SJCRH30 (cell line): Measurements from ENCODE around the gene MOB3B. TPM values are rescaled to one million over a fixed set of nuclear protein-coding genes. Genes with fewer than 3 reads are reported as not detected.

Experiments
- DNase-seq, 2 experiments: peaks; one replicate each; pipeline ENCODE4 v3.0.0-alpha.2; 2015 to 2020
- H3K27ac ChIP-seq: fragments of 250-450 bp; sonication (Bioruptor Pico); 2 replicates; pipeline ENCODE4 v1.5.1; 2020; ENCODE audit warnings: mild to moderate bottlenecking, moderate library complexity
- H3K27me3 ChIP-seq: fragments of 250-450 bp; sonication (Bioruptor Pico); 2 replicates; pipeline ENCODE4 v1.5.1; 2020; ENCODE audit warnings: mild to moderate bottlenecking, moderate library complexity
- H3K36me3 ChIP-seq: fragments of 250-450 bp; sonication (Bioruptor Pico); 2 replicates; pipeline ENCODE4 v1.5.1; 2020; ENCODE audit warnings: mild to moderate bottlenecking, moderate library complexity
- H3K4me1 ChIP-seq: fragments of 250-450 bp; sonication (Bioruptor Pico); 2 replicates; pipeline ENCODE4 v1.5.1; 2020; ENCODE audit warnings: mild to moderate bottlenecking, moderate library complexity
- H3K4me3 ChIP-seq: fragments of 250-450 bp; sonication (Bioruptor Pico); 2 replicates; pipeline ENCODE4 v1.5.1; 2020; ENCODE audit warnings: mild to moderate bottlenecking, moderate library complexity
- H3K9me3 ChIP-seq: fragments of 250-450 bp; sonication (Bioruptor Pico); replicated peaks from 2 replicates; pipeline ENCODE4 v1.5.1; 2020; ENCODE audit warnings: mild to moderate bottlenecking, moderate library complexity
- total RNA-seq: library from RNA; depleted of rRNA; stranded (reverse); fragments of >200 nt; shearing (Covaris generic); gene quantifications from 2 replicates; pipeline ENCODE4 v1.2.3, GENCODE V29; 2014

MOB3B gene
- total RNA-seq, 1 experiment from 2014 or later, result 0.34 TPM

GRCh38 chr9:27441741-27442070, 87.9 kb downstream of the MOB3B start:
- Histone ChIP-seq H3K4me3 (no peak overlapping the region), H3K4me1 (no peaks in the 10 kb centered on the region), H3K9me3 (no peaks in the 10 kb centered on the region), H3K36me3 (no peaks in the 10 kb centered on the region), H3K27ac (no peak overlapping the region), H3K27me3 (no peaks in the 10 kb centered on the region)
- DNase-seq, result no peak

GRCh38 chr9:27440888-27441740, 88.5 kb downstream of the MOB3B start:
- Histone ChIP-seq H3K27ac (no peak overlapping the region), H3K36me3 (no peaks in the 10 kb centered on the region), H3K9me3 (no peaks in the 10 kb centered on the region), H3K4me1 (no peaks in the 10 kb centered on the region), H3K4me3 (no peak overlapping the region), H3K27me3 (no peaks in the 10 kb centered on the region)
- DNase-seq, result no peak

GRCh38 chr9:27438522-27438921, 91.1 kb downstream of the MOB3B start:
- H3K27ac ChIP-seq, result no peak overlapping the region
- H3K27me3 ChIP-seq, result no peaks in the 10 kb centered on the region
- no peaks in the 10 kb centered on the region for H3K4me1 ChIP-seq

GRCh38 chr9:27437652-27438373, 91.8 kb downstream of the MOB3B start:
- Histone ChIP-seq H3K36me3 (no peaks in the 10 kb centered on the region), H3K27me3 (no peaks in the 10 kb centered on the region), H3K4me1 (no peaks in the 10 kb centered on the region), H3K27ac (no peak overlapping the region), H3K4me3 (no peak overlapping the region), H3K9me3 (no peaks in the 10 kb centered on the region)
- DNase-seq, result no peak

More at GRCh38 chr9:27438522-27438921, 91.1 kb downstream of the MOB3B start:
- DNase-seq, result no peak
- no peaks in the 10 kb centered on the region for H3K9me3 ChIP-seq
- no peak overlapping the region for H3K4me3 ChIP-seq
- no peaks in the 10 kb centered on the region for H3K36me3 ChIP-seq

- no peaks in the 10 kb centered on the region for H3K4me1 ChIP-seq
- DNase-seq, result no peak
- H3K4me3 ChIP-seq, result no peak overlapping the region
- H3K27me3 ChIP-seq, result no peaks in the 10 kb centered on the region
- no peaks in the 10 kb centered on the region for H3K36me3 ChIP-seq
- no peaks in the 10 kb centered on the region for H3K9me3 ChIP-seq
- H3K27ac ChIP-seq, result no peak overlapping the region
These were observed 93.4 kb downstream of the MOB3B start for GRCh38 chr9:27436234-27436633.

GRCh38 chr9:27433631-27434325, 95.8 kb downstream of the MOB3B start:
- DNase-seq, result no peak
- Histone ChIP-seq H3K36me3 (no peaks in the 10 kb centered on the region), H3K4me3 (no peak overlapping the region), H3K4me1 (no peaks in the 10 kb centered on the region), H3K9me3 (no peaks in the 10 kb centered on the region), H3K27me3 (no peaks in the 10 kb centered on the region), H3K27ac (no peak overlapping the region)

- no peaks in the 10 kb centered on the region for H3K36me3 ChIP-seq
- no peaks in the 10 kb centered on the region for H3K9me3 ChIP-seq
- DNase-seq, result no peak
- H3K27ac ChIP-seq, result no peak overlapping the region
- H3K4me3 ChIP-seq, result no peak overlapping the region
- H3K4me1 ChIP-seq, result no peaks in the 10 kb centered on the region
- H3K27me3 ChIP-seq, result no peaks in the 10 kb centered on the region
These were observed 97.3 kb downstream of the MOB3B start for GRCh38 chr9:27432308-27432707.

GRCh38 chr9:27431543-27432147, 98.0 kb downstream of the MOB3B start:
- Histone ChIP-seq H3K27me3 (no peaks in the 10 kb centered on the region), H3K36me3 (no peaks in the 10 kb centered on the region), H3K9me3 (no peaks in the 10 kb centered on the region), H3K27ac (no peak overlapping the region), H3K4me1 (no peaks in the 10 kb centered on the region), H3K4me3 (no peak overlapping the region)
- no peak for DNase-seq

- Histone ChIP-seq H3K4me1 (no peaks in the 10 kb centered on the region), H3K9me3 (no peaks in the 10 kb centered on the region), H3K4me3 (no peak overlapping the region), H3K36me3 (no peaks in the 10 kb centered on the region), H3K27ac (no peak overlapping the region), H3K27me3 (no peaks in the 10 kb centered on the region)
- DNase-seq, result no peak
These were observed 98.7 kb downstream of the MOB3B start for GRCh38 chr9:27430750-27431535.

- Histone ChIP-seq H3K27me3 (no peaks in the 10 kb centered on the region), H3K27ac (no peak overlapping the region), H3K4me3 (no peak overlapping the region), H3K36me3 (no peaks in the 10 kb centered on the region), H3K9me3 (no peaks in the 10 kb centered on the region), H3K4me1 (no peaks in the 10 kb centered on the region)
- DNase-seq, result no peak
These were observed 99.7 kb downstream of the MOB3B start for GRCh38 chr9:27429917-27430316.

- Histone ChIP-seq H3K27me3 (no peaks in the 10 kb centered on the region), H3K4me1 (no peaks in the 10 kb centered on the region), H3K9me3 (no peaks in the 10 kb centered on the region), H3K4me3 (no peak overlapping the region), H3K36me3 (no peaks in the 10 kb centered on the region), H3K27ac (no peak overlapping the region)
- DNase-seq, result no peak
These were observed 100.2 kb downstream of the MOB3B start for GRCh38 chr9:27429436-27429835.

GRCh38 chr9:27428551-27428950, 101.1 kb downstream of the MOB3B start:
- Histone ChIP-seq H3K27me3 (no peaks in the 10 kb centered on the region), H3K27ac (no peak overlapping the region), H3K9me3 (no peaks in the 10 kb centered on the region), H3K36me3 (no peaks in the 10 kb centered on the region), H3K4me3 (no peak overlapping the region), H3K4me1 (no peaks in the 10 kb centered on the region)
- DNase-seq, result no peak

- no peak for DNase-seq
- no peak overlapping the region for H3K27ac ChIP-seq
- no peaks in the 10 kb centered on the region for H3K9me3 ChIP-seq
- no peak overlapping the region for H3K4me3 ChIP-seq
- H3K36me3 ChIP-seq, result no peaks in the 10 kb centered on the region
- H3K4me1 ChIP-seq, result no peaks in the 10 kb centered on the region
- no peaks in the 10 kb centered on the region for H3K27me3 ChIP-seq
These were observed 102.4 kb downstream of the MOB3B start for GRCh38 chr9:27427272-27427643.

GRCh38 chr9:27426511-27427271, 102.9 kb downstream of the MOB3B start:
- Histone ChIP-seq H3K27me3 (no peaks in the 10 kb centered on the region), H3K9me3 (no peaks in the 10 kb centered on the region), H3K4me3 (no peak overlapping the region), H3K27ac (no peak overlapping the region), H3K36me3 (no peaks in the 10 kb centered on the region), H3K4me1 (no peaks in the 10 kb centered on the region)
- DNase-seq, result no peak
